Sigmoid colon (tissue), 7 donors: ENCODE results near the gene SPON1. TPM values are rescaled to one million over a fixed set of nuclear protein-coding genes. Genes with fewer than 3 reads are reported as not detected.

ENCODE experiments used
- DNase-seq: peaks from one replicate; pipeline ENCODE4 v3.0.0-alpha.2; 2019
- H3K27ac ChIP-seq, 4 donors: fragments of 200-600 bp; sonication (generic); one replicate each; pipeline ENCODE4 v1.5.1; 2016 to 2019; ENCODE audit warnings: mild to moderate bottlenecking in 1 of 4
- H3K27me3 ChIP-seq, 3 donors: fragments of 200-600 bp; sonication (generic); one replicate each; pipeline ENCODE4 v1.5.1; 2019; ENCODE audit warnings: mild to moderate bottlenecking in 1 of 3
- H3K36me3 ChIP-seq, 4 donors: fragments of 200-600 bp; sonication (generic); one replicate each; pipeline ENCODE4 v1.5.1; 2016 to 2019
- H3K4me1 ChIP-seq, 4 donors: fragments of 200-600 bp; sonication (generic); one replicate each; pipeline ENCODE4 v1.5.1; 2017 to 2019
- H3K4me3 ChIP-seq, 4 donors: fragments of 200-600 bp; sonication (generic); one replicate each; pipeline ENCODE4 v1.5.1; 2017 to 2019; ENCODE audit warnings: mild to moderate bottlenecking in 2 of 4, moderate library complexity in 1 of 4
- H3K9me3 ChIP-seq, 4 donors: fragments of 200-600 bp in 3 of 4; sonication (generic) in 3 of 4; one replicate each; pipeline versions ENCODE4 v1.5.1 to v1.6.1; 2013 to 2019
- CTCF ChIP-seq, 4 experiments: fragments of 450-650 bp in 3 of 4; fragments of 200-600 bp in 1 of 4; IDR thresholded peaks; one replicate each; pipeline ENCODE4 v1.5.1; 2016 to 2019; ENCODE audit warnings: antibody characterized with exemption in 4 of 4, mild to moderate bottlenecking in 3 of 4, moderate library complexity in 2 of 4
- EP300 ChIP-seq, 4 donors: sonication (generic); formaldehyde crosslinking; IDR thresholded peaks; one replicate each; pipeline ENCODE4 v1.6.1; 2017; ENCODE audit warnings: antibody characterized with exemption in 4 of 4
- POLR2A ChIP-seq, 2 donors: fragments of 450-650 bp; IDR thresholded peaks; one replicate each; pipeline ENCODE4 v1.6.1; 2016; ENCODE audit warnings: antibody characterized with exemption in 2 of 2, mild to moderate bottlenecking in 2 of 2, moderate library complexity in 2 of 2
- POLR2AphosphoS5 ChIP-seq, 4 donors: sonication (generic); formaldehyde crosslinking; IDR thresholded peaks; one replicate each; pipeline ENCODE4 v1.6.1; 2017; ENCODE audit warnings: antibody characterized with exemption in 4 of 4
- WGBS, 2 donors: extraction: QIAGEN DNeasy Blood & Tissue Kit; methylation state at CpG; one replicate each; pipeline ENCODE4 v1.1.7; 2013; 5-methylcytosine and 5-hydroxymethylcytosine counted together
- intact Hi-C: fragments of 100-400 bp; cut with DNase I; formaldehyde crosslinking; loops from one replicate; pipeline ENCODE4 v1.15.1; 2023
- polyA plus RNA-seq, 3 donors: library from polyadenylated mRNA; stranded (reverse); fragments of 200-250 nt; gene quantifications; one replicate each; pipeline ENCODE4 v1.2.3, GENCODE V29; 2013
- total RNA-seq, 4 donors: library from RNA; depleted of rRNA; stranded (reverse); fragments of >200 nt; gene quantifications; one replicate each; pipeline ENCODE4 v1.1.0, GENCODE V29; 2016
- donor health status: healthy with polysubstance abuse.
- donor health status: Bipolar disorder and iron deficiency.
- donor health status: healthy.

Gene SPON1
- total and polyA plus RNA-seq, 7 donors = 6.6 to 36.8 (median 12.6) TPM

GRCh38 chr11:14045417-14045816 lies 82.9 kb downstream of the SPON1 start:
- no peak overlapping the region for H3K27ac ChIP-seq
- H3K9me3 ChIP-seq = no peaks in the 10 kb centered on the region
- WGBS, 2 donors = 95 to 99% methylated on average over 2 of the region's 2 CpGs
- H3K4me3 ChIP-seq = no peak overlapping the region
- no peak for DNase-seq
- H3K27me3 ChIP-seq = no peaks in the 10 kb centered on the region
- TF ChIP-seq CTCF (IDR thresholded peaks at IDR 0.05) (no peak), EP300 (IDR thresholded peaks at IDR 0.05) (no peak), POLR2AphosphoS5 (IDR thresholded peaks at IDR 0.05) (no peak), POLR2A (IDR thresholded peaks at IDR 0.05) (no peak)
- no peaks in the 10 kb centered on the region for H3K4me1 ChIP-seq
- no peaks in the 10 kb centered on the region for H3K36me3 ChIP-seq
- intact Hi-C loops = no loop called here

GRCh38 chr11:14052198-14052597 lies 89.7 kb downstream of the SPON1 start:
- TF ChIP-seq POLR2A (IDR thresholded peaks at IDR 0.05) (no peak), EP300 (IDR thresholded peaks at IDR 0.05) (no peak), CTCF (IDR thresholded peaks at IDR 0.05) (no peak), POLR2AphosphoS5 (IDR thresholded peaks at IDR 0.05) (no peak)
- intact Hi-C loops = no loop called here

GRCh38 chr11:14054116-14055107 lies 91.9 kb downstream of the SPON1 start:
- Histone ChIP-seq H3K27ac (no peak overlapping the region), H3K27me3 (no peaks in the 10 kb centered on the region), H3K36me3 (no peaks in the 10 kb centered on the region), H3K9me3 (no peaks in the 10 kb centered on the region), H3K4me3 (no peak overlapping the region), H3K4me1 (no peaks in the 10 kb centered on the region)
- TF ChIP-seq POLR2A (IDR thresholded peaks at IDR 0.05) (no peak), CTCF (IDR thresholded peaks at IDR 0.05) (no peak)
- DNase-seq = no peak
- intact Hi-C loops = no loop called here
- 64% methylated on average over 12 of the region's 12 CpGs for WGBS, 2 donors

More at GRCh38 chr11:14052198-14052597, 89.7 kb downstream of the SPON1 start:
- DNase-seq = no peak
- no peaks in the 10 kb centered on the region for H3K9me3 ChIP-seq
- WGBS, 2 donors = 72 to 91% methylated on average over 3 of the region's 3 CpGs
- no peak overlapping the region for H3K27ac ChIP-seq
- no peak overlapping the region for H3K4me3 ChIP-seq
- H3K27me3 ChIP-seq = no peaks in the 10 kb centered on the region
- no peaks in the 10 kb centered on the region for H3K36me3 ChIP-seq
- no peaks in the 10 kb centered on the region for H3K4me1 ChIP-seq

- TF ChIP-seq POLR2A (IDR thresholded peaks at IDR 0.05) (no peak), EP300 (IDR thresholded peaks at IDR 0.05) (no peak), POLR2AphosphoS5 (IDR thresholded peaks at IDR 0.05) (no peak), CTCF (IDR thresholded peaks at IDR 0.05) (no peak)
- intact Hi-C loops = no loop called here
- Histone ChIP-seq H3K27me3 (no peaks in the 10 kb centered on the region), H3K27ac (no peak overlapping the region), H3K36me3 (no peaks in the 10 kb centered on the region), H3K4me3 (no peak overlapping the region), H3K4me1 (no peaks in the 10 kb centered on the region), H3K9me3 (no peaks in the 10 kb centered on the region)
- WGBS, 2 donors = 90 to 93% methylated on average over 1 of the region's 1 CpG
- DNase-seq = no peak
Observed at GRCh38 chr11:14055936-14056335, 93.4 kb downstream of the SPON1 start.
